Astrocyte of the cerebellum (primary cell): ENCODE data around the gene ZFPL1.

Source experiments
- DNase-seq: peaks from one replicate; pipeline ENCODE4 v3.0.0-alpha.2; 2011; ENCODE audit warnings: low read depth
- H3K4me3 ChIP-seq: 2 replicates; pipeline ENCODE4 v1.5.1; 2011; ENCODE audit warnings: mild to moderate bottlenecking, low read depth, low read length, moderate library complexity
- in situ Hi-C: cut with HindIII; loops from 2 replicates; pipeline ENCODE4 v1.10.0; 2017; ENCODE audit warnings: low sequenced_read_pairs
- TF ChIP-seq, protein P1 (sequence below): IDR thresholded peaks from 2 replicates; pipeline ENCODE4 v1.5.1; 2012; ENCODE audit warnings: low read length, low read depth, moderate library complexity, mild to moderate bottlenecking; ENCODE audit errors: missing control alignments

Gene ZFPL1

DNA sequence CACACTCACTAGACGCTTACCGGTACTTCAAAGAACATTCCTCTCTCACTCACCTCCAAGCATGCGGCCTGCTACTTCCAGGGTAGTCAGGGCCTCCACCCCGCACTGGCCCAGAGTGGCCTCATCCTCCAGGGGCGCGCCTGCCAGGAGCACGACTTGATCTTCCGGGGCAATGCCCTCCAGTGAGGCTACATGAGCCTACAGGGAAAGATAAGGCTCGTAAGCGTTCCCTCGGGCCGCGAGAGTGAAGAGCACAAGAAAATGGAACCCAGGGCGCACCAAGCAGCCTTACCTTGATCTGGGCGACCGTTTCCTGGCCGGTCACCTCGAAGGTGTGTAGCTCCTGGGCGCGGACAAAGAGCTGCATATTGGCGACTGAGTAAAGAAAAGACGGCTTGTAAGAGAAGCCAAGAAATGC lies 37.4 kb downstream of the ZFPL1 start:
- in situ Hi-C loops: no loop called here
- peak overlapping the region; percentile 99 for H3K4me3 ChIP-seq
- TF ChIP-seq, protein P1, sequence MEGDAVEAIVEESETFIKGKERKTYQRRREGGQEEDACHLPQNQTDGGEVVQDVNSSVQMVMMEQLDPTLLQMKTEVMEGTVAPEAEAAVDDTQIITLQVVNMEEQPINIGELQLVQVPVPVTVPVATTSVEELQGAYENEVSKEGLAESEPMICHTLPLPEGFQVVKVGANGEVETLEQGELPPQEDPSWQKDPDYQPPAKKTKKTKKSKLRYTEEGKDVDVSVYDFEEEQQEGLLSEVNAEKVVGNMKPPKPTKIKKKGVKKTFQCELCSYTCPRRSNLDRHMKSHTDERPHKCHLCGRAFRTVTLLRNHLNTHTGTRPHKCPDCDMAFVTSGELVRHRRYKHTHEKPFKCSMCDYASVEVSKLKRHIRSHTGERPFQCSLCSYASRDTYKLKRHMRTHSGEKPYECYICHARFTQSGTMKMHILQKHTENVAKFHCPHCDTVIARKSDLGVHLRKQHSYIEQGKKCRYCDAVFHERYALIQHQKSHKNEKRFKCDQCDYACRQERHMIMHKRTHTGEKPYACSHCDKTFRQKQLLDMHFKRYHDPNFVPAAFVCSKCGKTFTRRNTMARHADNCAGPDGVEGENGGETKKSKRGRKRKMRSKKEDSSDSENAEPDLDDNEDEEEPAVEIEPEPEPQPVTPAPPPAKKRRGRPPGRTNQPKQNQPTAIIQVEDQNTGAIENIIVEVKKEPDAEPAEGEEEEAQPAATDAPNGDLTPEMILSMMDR: no peak
- no peak for DNase-seq

DNA sequence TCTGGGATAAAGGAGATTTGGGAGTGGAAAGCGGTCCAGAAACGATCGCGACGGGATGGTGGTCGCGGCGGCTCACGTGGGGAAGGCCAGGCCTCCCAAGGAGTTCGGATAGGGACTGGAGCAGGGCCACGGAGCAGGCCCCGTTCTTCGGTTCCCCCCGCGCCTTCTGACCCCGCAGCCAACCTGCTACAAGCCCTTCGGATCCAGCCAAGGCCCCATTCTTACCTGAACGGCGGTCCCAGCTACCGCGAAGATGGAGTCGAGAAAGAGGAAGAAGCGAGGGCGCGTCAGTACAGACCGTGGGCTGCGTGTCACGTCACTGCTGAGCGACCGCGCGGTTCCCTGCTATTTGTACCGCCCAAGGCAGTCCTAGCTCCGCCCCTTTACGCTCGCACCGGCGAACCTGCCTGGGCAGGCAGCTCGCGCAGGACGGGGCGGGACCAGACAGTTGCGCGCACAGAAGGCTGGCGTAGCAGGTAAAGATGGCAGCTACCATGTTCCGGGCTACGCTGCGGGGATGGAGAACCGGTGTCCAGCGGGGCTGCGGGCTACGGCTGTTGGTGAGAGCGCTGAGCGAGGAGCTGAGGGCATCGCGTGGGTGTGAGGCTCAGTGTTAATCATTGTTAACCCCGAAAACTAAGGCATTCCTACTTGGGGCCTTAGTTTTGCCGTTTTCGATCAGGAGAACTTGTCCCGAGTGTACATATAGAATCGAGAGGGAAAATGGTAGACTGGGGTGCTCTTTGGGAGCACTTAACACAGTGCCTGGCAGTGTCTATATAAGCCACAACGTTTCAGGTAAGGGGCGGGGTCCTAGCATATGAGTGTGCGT lies 38.1 kb downstream of the ZFPL1 start, which contains the start of the genes FAU and MRPL49:
TSS of gene FAU (minus strand) at position 270 of the 832 bp plus-strand sequence. CDS start 321 bp downstream, outside the sequence.
TSS of gene MRPL49 (plus strand) at position 457 of the 832 bp plus-strand sequence. CDS start at position 483, 26 bp downstream.
- peak; percentile 92 for DNase-seq
- in situ Hi-C loops: no loop called here

DNA sequence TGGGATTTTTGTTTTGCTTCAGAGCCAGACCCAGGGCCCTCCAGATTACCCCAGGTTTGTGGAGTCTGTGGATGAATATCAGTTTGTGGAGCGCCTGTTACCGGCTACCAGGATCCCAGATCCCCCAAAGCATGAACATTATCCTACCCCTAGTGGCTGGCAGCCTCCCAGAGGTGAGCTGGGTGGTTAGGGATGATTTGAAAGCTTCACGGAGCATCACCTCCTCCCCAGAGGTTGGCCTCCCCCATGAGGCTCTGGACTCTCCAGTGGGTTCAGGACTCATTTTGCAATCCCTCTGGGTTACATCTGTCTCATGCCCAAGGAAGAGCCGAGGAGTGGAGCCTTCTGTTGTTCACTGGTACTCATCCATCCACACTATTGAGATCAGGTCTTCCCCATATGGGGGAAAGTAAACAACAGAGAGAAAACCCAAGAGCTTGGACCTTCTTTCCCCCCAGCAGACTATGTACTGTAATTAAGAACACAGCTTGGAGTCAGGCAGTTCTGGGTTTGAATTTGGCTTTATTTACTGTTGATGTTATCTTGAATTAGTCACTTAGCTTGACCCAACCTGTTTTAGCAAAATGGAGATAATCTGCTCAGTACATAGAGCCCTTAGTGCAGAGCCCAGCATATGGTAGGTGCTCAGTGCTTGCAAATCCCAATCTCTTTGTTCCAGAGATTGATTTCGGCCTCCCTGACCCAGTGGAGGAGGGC lies 40.6 kb downstream of the ZFPL1 start:
- no peak for DNase-seq
- in situ Hi-C loops: no loop called here
- TF ChIP-seq, protein P1: no peak
- no peak overlapping the region for H3K4me3 ChIP-seq

More for the DNA sequence above, 38.1 kb downstream of the ZFPL1 start, which contains the start of the genes FAU and MRPL49:
- TF ChIP-seq, protein P1: no peak
- H3K4me3 ChIP-seq: peak within 1 kb of the TSS; percentile 99

DNA sequence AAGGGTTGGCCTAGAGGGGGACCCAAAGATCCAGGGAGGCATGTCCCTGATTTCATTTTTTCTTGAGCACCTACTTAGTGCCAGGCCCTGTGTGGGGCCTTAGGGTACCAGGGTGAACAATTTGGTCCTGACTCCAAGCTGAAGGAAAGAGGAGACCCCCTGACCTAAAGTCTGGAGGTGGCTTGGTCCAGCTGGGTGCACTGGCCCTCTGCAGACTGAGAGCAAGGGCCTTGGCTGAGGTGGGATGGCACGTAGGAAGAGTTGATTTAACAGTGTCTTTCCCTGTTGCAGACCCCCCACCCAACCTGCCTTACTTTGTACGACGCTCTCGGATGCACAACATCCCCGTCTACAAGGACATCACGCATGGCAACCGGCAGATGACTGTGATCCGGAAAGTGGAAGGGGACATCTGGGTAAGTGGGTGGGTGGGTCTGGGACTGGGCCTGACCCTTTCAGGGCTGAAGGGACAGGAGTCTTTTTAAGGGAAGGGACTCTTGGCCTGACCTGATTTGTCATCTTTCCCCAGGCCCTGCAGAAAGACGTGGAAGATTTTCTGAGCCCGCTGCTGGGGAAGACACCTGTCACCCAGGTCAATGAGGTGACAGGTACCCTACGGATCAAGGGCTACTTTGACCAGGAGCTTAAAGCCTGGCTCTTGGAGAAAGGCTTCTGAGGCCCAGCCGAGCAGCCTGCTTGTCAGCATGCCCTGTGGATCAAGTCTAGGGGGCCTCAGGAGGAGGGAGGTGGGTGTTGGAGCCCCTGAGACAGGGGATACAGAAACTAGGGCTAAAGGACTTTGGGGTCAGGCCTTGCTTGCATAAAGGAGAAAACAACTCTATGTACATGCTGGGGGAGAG lies 41.4 kb downstream of the ZFPL1 start:
- H3K4me3 ChIP-seq: no peak overlapping the region
- DNase-seq: no peak
- in situ Hi-C loops: no loop called here
- TF ChIP-seq, protein P1: no peak

DNA sequence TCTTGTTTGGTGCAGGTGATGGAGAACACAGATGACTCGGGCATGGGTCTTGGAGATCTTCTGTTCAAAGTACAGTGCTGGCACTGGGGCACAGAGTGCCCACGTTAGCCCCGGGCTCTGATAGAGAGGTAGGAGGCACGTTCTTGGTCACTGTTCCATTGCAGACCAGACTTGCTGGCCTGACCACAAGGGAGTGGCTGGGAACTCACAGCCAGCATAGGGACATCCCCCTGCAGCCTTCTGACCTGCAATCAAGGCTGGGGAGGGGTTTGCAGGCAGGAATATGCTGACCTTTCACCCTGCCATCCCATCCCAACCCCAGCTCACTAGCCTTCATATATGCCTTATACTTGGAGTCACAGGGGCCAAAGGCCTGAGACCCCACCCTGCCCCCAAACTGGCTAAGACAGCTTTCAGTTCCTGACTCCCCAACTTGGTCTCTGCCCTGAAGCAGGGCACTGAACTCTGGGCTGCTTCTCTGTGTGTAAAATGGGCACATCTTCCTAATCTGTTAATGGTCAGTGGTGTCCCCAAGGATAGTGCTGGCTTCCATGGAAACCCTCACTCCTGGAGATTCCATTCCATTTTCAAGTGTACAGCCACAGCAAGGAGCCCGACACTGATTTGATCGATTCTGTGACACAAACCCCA lies 42.7 kb downstream of the ZFPL1 start:
- TF ChIP-seq, protein P1: no peak
- H3K4me3 ChIP-seq: no peak overlapping the region
- DNase-seq: no peak
- in situ Hi-C loops: no loop called here
